GM21447 (cell line): ENCODE measurements around the gene ACO2.
"Not testable (repeated sequence)": the region's sequence is repeated elsewhere in the genome, so short reads cannot be mapped to it uniquely, and the experiment has no call there.

Experiments used
- ATAC-seq: cut with Tn5 transposase; IDR thresholded peaks from one replicate; pipeline ENCODE4 v1.9.1; 2021; ENCODE audit not compliant: unreplicated experiment

The ACO2 gene

DNA sequence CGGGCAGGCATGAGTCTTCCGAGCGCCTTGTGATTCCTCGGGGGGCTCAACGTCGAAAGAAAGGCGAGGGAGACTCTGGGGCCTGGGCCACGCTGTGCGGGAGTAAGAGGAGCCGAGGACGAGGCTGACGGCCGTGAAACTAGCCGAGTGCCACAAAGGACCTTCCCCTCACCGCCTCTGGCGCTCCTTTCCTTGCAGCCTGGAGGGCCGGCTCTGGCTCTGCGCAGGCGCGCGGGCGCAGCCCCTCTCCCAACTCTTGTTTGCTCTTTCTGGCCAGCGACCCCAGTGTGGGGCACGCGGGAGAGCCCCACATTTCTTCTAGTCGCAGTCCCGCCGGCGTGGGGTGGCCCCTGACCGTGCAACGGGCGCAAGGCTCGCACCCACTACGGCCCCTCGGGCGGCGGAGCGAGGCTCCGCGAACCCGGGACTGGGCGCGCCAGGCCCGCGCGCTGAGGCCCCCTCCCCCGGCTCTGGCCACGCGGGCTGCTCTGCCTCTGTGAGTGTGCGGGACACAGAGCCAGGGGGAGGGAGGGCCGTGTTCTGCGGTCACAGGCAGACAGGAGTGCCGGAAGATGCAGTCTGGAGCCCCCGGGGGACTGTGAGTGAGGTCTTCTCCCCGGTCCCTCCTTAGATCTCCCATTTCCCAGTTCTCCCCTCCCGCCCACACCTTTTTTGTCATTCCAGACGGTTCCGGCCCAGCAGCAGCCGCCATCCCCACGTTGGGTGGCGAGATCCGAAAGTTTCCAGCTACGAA is 21.3 kb upstream of the ACO2 start:
- ATAC-seq, result no peak

GRCh38 chr22:41448189-41448808 is 20.6 kb upstream of the ACO2 start:
- peak; percentile 47 for ATAC-seq

DNA sequence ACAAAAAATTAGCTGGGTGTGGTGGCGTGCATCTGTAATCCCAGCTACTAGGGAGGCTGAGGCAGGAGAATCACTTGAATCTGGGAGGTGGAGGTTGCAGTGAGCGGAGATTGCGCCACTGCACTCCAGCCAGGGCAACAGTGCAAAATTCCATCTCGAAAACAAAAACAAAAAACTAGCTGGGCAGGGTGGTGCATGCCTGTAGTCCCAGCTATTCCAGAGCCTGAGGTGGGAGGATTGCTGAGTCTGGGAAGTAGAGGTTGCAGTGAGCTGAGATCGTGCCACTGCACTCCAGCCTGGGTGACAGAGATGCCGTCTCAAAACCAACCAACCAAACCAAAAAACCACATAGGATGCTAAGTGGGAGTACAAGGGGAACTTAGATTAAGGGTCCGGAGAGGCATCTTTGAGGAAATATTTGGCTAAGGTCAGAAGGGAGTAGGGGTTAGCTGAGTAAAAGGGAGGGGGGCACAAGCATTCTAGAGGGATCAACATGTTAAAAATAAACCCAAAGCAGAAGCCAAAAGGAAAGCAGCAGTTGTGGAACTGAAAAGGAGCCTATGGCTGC is 10.7 kb upstream of the ACO2 start:
- ATAC-seq, result no peak

DNA sequence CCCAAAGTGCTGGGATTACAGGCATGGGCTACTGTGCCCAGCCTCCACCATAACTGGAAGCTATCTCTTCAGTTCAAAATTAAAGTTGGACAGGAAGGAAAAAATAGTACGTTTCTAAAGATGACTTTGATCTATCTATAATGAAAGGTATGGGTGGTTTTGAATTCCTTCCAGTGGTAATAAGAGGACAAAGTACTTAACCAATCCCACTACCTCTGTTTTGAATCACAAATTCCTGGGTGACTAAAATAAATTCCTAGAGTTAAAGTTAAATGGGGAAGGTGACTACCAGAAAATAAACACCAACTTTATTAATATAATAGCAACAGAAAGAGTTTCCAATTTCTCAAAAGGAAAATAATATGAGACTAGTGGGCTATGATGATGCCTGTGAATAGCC is 9.5 kb upstream of the ACO2 start:
- ATAC-seq, result no peak

DNA sequence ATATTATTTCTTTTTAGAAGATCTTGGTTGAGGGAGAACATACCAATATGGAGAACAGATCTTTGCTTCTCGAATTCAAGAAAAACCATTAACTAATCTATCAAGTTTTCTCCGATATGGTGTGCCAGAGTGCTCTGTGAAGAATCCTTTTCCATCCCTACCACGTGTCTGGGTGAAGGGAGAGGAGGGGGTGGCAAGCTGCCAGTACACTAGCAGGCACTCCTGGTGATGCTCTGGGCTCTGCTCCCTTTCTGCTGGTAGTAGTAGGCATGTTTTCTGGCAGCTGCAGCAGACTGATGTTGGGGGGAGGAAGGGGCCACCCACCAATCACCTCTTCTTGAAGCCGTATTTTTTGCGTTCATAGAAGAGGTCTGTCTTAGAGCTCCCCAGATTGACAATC is 8.8 kb upstream of the ACO2 start:
- ATAC-seq, result not testable (repeated sequence)

- no peak for ATAC-seq
Observed at GRCh38 chr22:41461901-41462300, 7.0 kb upstream of the ACO2 start.

- ATAC-seq, result peak; percentile 23
Observed at GRCh38 chr22:41469218-41469851, 418 bp downstream of the ACO2 start.

DNA sequence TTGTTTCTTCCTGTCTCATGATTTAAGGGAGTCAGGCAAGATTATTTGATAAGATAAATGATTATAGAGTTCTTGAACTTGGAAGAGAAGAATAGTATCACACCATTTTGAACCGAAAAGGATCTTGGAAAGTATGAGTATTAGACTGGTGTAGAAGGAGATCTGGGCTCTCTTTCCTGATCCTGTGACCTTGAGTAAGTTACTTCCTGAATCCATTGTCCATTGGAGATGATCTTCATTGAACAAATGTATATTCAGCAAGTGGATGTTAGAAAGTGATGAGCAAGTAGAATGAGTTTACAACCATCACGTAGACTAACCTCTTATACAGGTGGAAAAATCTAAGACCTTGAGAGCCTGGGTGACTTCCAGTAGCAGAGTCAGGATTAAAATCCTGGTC is 2.0 kb downstream of the ACO2 start:
- no peak for ATAC-seq

- ATAC-seq, result no peak
Observed at GRCh38 chr22:41471568-41471967, 2.7 kb downstream of the ACO2 start.

- no peak for ATAC-seq
Observed at GRCh38 chr22:41474872-41475451, 6.0 kb downstream of the ACO2 start.

DNA sequence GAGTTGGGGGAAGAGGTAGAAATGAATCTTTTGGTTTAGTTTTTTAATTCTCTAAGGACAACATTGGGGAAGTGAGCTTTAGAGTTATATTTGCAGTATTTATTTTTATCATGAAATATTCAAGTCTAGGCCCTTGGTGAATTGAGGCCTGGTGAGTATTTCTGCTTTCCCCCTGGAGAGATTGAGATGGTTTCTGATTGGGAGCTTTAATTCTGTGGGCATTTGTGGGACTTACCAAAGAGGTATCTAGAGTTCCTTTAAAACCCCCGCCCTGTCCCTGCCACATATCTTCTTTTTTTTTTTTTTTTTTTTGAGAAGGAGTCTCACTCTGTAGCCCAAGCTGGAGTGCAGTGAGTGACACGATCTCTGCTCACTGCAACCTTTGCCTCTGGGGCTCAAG is 9.6 kb downstream of the ACO2 start:
- no peak for ATAC-seq

DNA sequence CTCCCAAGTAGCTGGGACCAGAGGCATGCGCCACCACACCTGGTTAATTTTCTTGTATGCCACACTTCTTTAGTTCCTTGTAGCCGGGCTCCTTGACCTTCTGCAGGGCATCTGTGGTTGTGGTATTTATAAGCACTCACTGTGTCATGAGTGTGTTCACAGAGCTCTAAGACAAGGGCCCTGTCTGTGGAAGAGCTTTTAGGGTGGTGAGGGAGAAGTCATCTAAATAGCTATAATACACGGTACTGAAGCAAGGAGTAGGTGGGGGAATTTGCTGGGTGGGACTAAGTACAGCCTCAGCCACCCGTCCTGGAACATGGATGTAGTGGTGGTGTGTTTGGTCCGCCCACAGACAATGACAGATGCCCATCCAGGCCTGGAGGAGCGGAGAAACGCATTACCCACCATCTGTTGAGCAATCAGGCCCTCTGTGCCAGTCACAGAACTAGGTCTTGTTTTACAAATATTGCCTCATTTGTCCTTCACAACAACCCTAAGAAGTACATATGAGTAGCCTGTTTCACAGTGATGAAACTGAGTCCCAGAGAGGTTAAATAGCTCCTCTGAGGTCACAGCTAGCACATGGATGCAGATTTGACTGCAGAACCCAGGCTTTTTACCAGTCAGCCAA is 10.1 kb downstream of the ACO2 start:
- ATAC-seq, result no peak

GRCh38 chr22:41479671-41480396 is 10.9 kb downstream of the ACO2 start:
- ATAC-seq, result no peak

GRCh38 chr22:41480397-41480735 is 11.4 kb downstream of the ACO2 start:
- ATAC-seq, result no peak

DNA sequence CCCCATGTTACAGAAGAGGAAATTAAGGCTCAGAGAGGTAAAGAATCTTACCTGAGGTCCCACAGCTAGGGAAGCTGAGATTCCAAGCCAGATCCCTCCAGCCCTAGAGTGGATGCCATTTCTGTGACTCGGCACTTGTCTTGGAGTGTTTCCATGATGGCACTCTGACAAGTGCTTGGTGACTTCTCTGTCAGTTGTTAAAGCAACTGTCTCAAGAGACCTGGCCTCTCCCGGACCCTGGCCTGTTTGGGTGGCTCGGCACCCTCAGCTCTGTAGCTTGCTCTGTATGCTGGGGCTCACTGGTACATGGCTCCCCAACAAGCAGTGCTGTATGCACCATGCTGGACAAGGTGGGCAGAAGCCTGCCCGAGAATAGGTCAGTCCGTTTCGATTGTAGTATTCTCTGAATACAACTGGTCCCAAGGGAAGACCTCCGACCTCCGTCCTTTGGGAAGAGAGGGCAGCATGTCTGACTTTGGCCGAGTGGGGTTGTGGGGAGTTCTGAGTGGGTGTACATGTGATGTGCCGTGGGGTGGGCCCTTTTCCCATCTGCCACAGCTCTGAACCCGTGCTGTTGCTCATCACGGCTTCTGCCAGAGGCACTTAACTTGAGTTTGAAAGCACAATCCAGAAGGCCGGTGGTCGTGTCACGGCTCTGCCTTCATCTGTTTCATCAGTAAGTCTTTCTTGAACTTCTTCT is 12.4 kb downstream of the ACO2 start:
- ATAC-seq, result no peak

- no peak for ATAC-seq
Observed at GRCh38 chr22:41481925-41482318, 13.0 kb downstream of the ACO2 start.

DNA sequence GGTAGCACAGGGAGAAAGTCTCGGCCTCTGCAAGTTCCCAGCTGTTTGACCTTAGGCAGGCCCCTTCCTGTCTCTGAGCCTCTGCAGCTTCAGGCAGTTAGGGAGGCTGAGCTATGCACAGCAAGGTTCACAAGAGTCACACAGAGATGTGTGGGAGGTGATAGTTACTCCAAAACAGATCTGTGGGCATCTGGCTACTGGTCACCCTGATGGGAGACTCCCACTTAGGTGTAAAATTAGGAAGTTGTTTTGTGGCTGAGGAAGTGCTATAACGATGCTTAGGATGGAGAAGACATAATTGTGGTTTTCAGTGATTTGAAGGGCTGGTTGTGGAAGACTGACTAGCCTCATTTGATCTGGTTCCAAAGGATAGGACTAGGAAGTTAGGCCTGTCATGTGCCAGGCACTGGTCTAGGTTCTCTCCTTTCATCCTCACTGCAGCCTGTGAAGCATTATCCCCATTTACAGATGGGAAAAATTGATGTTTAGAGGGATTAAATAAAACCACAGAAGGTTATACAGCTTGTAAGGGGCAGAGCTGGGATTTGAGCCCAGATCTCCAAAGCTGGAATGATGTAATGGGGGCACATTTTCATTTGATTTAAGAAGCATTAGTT is 13.5 kb downstream of the ACO2 start:
- no peak for ATAC-seq

- no peak for ATAC-seq
Observed at GRCh38 chr22:41485033-41485432, 16.1 kb downstream of the ACO2 start.

- no peak for ATAC-seq
Observed at GRCh38 chr22:41487037-41487935, 18.4 kb downstream of the ACO2 start.
